ENCODE measurements around the gene RAB3GAP2. TPM values are rescaled to one million over a fixed set of nuclear protein-coding genes. Genes with fewer than 3 reads are reported as not detected.
A peak's percentile ranks its signal among the peaks of the same experiment; 100 is the strongest.
"Not testable (repeated sequence)": the region's sequence is repeated elsewhere in the genome, so short reads cannot be mapped to it uniquely, and the experiment has no call there.

Gene RAB3GAP2
- total RNA-seq, 1 experiment from 2014 or later, result 64.3 TPM

GRCh38 chr1:220220699-220221040, 51.6 kb downstream of the RAB3GAP2 start:
- H3K4me3 Mint-ChIP-seq; DNase-seq (ENCODE audit: low spot score); ATAC-seq; POLR2A ChIA-PET; H3K27me3 Mint-ChIP-seq (ENCODE audit: low read depth); H3K9me3 Mint-ChIP-seq; H3K36me3 Mint-ChIP-seq: not testable (repeated sequence)
- CTCF ChIA-PET, result interaction anchor here (1.0 to 1.6 kb wide), 4 partner anchors 52 to 375 kb away, joined by 3 to 6 read pairs (median 4); partner anchors contain the start of gene RAB3GAP2
- Mint-ChIP-seq H3K27ac (peak overlapping the region; percentile 73; the same call in 1 of the 2 replicates), H3K4me1 (peaks cover 45% of the 10 kb centered on the region)

DNA sequence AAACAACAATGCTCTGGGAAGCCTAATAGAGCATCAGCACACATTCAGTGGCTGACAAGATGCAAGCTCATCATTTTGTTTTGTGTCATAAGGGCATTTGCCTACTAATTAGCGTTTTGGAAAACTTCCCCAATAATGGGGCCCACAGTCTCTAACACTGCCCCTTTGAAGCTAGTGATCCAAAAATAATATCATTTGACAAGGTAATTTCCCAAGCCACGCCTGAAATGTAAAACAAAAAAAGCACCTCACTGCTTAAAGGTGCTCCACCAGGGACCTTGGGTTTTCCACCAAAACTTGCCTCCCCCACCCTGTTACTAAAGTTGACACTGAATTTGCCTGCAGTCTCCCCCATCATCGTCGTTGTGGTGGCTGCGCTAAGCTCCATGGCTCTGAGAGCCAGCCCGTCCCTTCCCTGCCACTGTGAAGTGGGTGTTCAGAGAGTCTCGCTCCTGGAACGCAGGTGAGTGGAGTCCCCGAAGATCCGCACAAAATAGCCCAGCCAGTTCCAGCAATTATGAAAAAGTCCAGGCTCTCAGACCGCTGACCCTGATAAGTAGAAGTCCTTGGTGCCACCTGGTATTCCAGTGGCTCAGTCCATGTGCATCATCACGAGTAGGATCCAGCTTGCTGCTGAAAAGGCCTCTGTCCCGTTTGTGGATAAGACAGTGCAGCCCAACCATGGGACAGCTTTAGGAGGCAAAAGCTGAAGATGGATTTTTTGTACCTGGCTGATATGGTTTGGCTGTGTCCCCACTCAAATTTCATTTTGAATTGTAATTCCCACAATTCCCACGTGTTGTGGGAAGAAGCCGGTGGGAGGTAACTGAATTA, 52.2 kb downstream of the RAB3GAP2 start:
- ChIA-PET POLR2A (no interaction called here), CTCF (interaction anchor here (0.8 to 1.7 kb wide), 7 partner anchors 16 to 375 kb away, joined by 3 to 25 read pairs (median 4); partner anchors contain the start of gene RAB3GAP2)
- H3K9me3 Mint-ChIP-seq, result no peaks in the 10 kb centered on the region
- TF ChIP-seq, protein P1, sequence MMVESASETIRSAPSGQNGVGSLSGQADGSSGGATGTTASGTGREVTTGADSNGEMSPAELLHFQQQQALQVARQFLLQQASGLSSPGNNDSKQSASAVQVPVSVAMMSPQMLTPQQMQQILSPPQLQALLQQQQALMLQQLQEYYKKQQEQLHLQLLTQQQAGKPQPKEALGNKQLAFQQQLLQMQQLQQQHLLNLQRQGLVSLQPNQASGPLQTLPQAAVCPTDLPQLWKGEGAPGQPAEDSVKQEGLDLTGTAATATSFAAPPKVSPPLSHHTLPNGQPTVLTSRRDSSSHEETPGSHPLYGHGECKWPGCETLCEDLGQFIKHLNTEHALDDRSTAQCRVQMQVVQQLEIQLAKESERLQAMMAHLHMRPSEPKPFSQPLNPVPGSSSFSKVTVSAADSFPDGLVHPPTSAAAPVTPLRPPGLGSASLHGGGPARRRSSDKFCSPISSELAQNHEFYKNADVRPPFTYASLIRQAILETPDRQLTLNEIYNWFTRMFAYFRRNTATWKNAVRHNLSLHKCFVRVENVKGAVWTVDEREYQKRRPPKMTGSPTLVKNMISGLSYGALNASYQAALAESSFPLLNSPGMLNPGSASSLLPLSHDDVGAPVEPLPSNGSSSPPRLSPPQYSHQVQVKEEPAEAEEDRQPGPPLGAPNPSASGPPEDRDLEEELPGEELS (CRISPR knock-in tag; IDR thresholded peaks at IDR 0.05), result no peak
- TF ChIP-seq ZNF281 (CRISPR knock-in tag; IDR thresholded peaks at IDR 0.05), result no peak
- no peak for TF ChIP-seq PRRX2 (CRISPR knock-in tag; IDR thresholded peaks at IDR 0.05)
- no peak for TF ChIP-seq RELA (CRISPR knock-in tag; IDR thresholded peaks at IDR 0.05; ENCODE audit: borderline replicate concordance)
- no peak for TF ChIP-seq EMX1 (CRISPR knock-in tag; IDR thresholded peaks at IDR 0.05)
- no peak for TF ChIP-seq ZNF416 (CRISPR knock-in tag; IDR thresholded peaks at IDR 0.05)
- TF ChIP-seq RORB (CRISPR knock-in tag; IDR thresholded peaks at IDR 0.05), result no peak
- no peak for TF ChIP-seq SMAD3 (CRISPR knock-in tag; IDR thresholded peaks at IDR 0.05; ENCODE audit: borderline replicate concordance)
- no peak for TF ChIP-seq MXD4 (CRISPR knock-in tag; IDR thresholded peaks at IDR 0.05; ENCODE audit: borderline replicate concordance)
- TF ChIP-seq, protein P2, sequence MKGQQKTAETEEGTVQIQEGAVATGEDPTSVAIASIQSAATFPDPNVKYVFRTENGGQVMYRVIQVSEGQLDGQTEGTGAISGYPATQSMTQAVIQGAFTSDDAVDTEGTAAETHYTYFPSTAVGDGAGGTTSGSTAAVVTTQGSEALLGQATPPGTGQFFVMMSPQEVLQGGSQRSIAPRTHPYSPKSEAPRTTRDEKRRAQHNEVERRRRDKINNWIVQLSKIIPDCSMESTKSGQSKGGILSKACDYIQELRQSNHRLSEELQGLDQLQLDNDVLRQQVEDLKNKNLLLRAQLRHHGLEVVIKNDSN (CRISPR knock-in tag; IDR thresholded peaks at IDR 0.05), result no peak
- TF ChIP-seq, protein P3, sequence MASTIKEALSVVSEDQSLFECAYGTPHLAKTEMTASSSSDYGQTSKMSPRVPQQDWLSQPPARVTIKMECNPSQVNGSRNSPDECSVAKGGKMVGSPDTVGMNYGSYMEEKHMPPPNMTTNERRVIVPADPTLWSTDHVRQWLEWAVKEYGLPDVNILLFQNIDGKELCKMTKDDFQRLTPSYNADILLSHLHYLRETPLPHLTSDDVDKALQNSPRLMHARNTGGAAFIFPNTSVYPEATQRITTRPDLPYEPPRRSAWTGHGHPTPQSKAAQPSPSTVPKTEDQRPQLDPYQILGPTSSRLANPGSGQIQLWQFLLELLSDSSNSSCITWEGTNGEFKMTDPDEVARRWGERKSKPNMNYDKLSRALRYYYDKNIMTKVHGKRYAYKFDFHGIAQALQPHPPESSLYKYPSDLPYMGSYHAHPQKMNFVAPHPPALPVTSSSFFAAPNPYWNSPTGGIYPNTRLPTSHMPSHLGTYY (CRISPR knock-in tag; IDR thresholded peaks at IDR 0.05), result no peak
- no peak for TF ChIP-seq JUN (CRISPR knock-in tag; IDR thresholded peaks at IDR 0.05)
- TF ChIP-seq ETV6 (CRISPR knock-in tag; IDR thresholded peaks at IDR 0.05), result no peak
- TF ChIP-seq TEAD1 (CRISPR knock-in tag; IDR thresholded peaks at IDR 0.05), result no peak
- TF ChIP-seq NFE2L1 (CRISPR knock-in tag; IDR thresholded peaks at IDR 0.05), result no peak
- TF ChIP-seq ZBTB21 (CRISPR knock-in tag; IDR thresholded peaks at IDR 0.05; ENCODE audit: borderline replicate concordance), result no peak
- TF ChIP-seq ZNF138 (CRISPR knock-in tag; conservative IDR thresholded peaks at IDR 0.05), result no peak
- TF ChIP-seq, protein P4, sequence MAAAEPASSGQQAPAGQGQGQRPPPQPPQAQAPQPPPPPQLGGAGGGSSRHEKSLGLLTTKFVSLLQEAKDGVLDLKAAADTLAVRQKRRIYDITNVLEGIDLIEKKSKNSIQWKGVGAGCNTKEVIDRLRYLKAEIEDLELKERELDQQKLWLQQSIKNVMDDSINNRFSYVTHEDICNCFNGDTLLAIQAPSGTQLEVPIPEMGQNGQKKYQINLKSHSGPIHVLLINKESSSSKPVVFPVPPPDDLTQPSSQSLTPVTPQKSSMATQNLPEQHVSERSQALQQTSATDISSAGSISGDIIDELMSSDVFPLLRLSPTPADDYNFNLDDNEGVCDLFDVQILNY (CRISPR knock-in tag; IDR thresholded peaks at IDR 0.05), result no peak
- TF ChIP-seq NR3C1 (CRISPR knock-in tag; conservative IDR thresholded peaks at IDR 0.05; ENCODE audit: low read depth), result no peak
- peaks cover 42% of the 10 kb centered on the region for H3K4me1 Mint-ChIP-seq
- no peaks in the 10 kb centered on the region for H3K27me3 Mint-ChIP-seq (ENCODE audit: low read depth)
- peak overlapping the region; percentile 88 for H3K27ac Mint-ChIP-seq
- DNase-seq (ENCODE audit: low spot score) (no peak), ATAC-seq (no peak)
- H3K36me3 Mint-ChIP-seq, result no peaks in the 10 kb centered on the region; the same call in 1 of the 2 replicates
- H3K4me3 Mint-ChIP-seq, result no peak overlapping the region
